Upper lobe of left lung (tissue), 4 donors: ENCODE data around the gene GGNBP2.

Experiments
- POLR2AphosphoS5 ChIP-seq, 2 donors: sonication (generic); formaldehyde crosslinking; IDR thresholded peaks; one replicate each; pipeline ENCODE4 v1.5.1; 2017; ENCODE audit warnings: antibody characterized with exemption in 2 of 2
- TF ChIP-seq, protein P1 (sequence below), 6 experiments: fragments of 450-650 bp in 4 of 6; fragments of 200-600 bp in 2 of 6; sonication (generic) in 2 of 6; IDR thresholded peaks; one replicate each; pipeline ENCODE4 v1.5.1; 2016 to 2019; ENCODE audit warnings: antibody characterized with exemption in 6 of 6

- no peak for TF ChIP-seq POLR2AphosphoS5 (IDR thresholded peaks at IDR 0.05)
- TF ChIP-seq, protein P1, sequence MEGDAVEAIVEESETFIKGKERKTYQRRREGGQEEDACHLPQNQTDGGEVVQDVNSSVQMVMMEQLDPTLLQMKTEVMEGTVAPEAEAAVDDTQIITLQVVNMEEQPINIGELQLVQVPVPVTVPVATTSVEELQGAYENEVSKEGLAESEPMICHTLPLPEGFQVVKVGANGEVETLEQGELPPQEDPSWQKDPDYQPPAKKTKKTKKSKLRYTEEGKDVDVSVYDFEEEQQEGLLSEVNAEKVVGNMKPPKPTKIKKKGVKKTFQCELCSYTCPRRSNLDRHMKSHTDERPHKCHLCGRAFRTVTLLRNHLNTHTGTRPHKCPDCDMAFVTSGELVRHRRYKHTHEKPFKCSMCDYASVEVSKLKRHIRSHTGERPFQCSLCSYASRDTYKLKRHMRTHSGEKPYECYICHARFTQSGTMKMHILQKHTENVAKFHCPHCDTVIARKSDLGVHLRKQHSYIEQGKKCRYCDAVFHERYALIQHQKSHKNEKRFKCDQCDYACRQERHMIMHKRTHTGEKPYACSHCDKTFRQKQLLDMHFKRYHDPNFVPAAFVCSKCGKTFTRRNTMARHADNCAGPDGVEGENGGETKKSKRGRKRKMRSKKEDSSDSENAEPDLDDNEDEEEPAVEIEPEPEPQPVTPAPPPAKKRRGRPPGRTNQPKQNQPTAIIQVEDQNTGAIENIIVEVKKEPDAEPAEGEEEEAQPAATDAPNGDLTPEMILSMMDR (IDR thresholded peaks at IDR 0.05), result no peak
These were observed 49.6 kb upstream of the GGNBP2 start for GRCh38 chr17:36495076-36495578.
